Measurements from ENCODE around the gene TMEM30A. TPM values are rescaled to one million over a fixed set of nuclear protein-coding genes. Genes with fewer than 3 reads are reported as not detected.

Gene TMEM30A
- total and polyA plus RNA-seq, 2 of the 13 experiments (the other 11 are each of a cell fraction or from before 2014, with no cell fraction given), result 17.6 to 54.4 TPM

DNA sequence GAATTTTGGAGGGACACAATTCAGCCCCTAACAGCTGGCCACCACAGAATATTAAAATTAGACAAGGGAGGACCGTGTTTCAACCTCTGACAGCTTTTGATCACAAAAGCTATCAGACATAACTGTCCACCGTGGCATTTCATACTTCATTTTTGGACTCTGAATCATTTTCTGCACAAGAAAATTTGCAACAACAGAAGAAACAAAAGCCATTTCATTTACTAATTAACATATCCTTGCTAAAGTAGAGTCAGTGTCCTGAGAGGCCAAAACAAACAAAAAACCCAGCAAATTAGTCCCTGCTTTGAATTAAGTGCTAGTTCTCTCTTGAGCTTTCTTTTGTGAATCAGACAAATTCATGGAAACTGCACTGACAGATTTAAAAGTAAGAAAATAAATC, 61.2 kb downstream of the TMEM30A start:
- WGBS (ENCODE audit: low lambda C conversion rate), result 45% methylated on average over 2 of the region's 2 CpGs
- POLR2A ChIA-PET, result no interaction called here
- intact Hi-C loops (cut with micrococcal nuclease; ENCODE audit: unreplicated experiment) (no loop called here), in situ Hi-C loops (cut with HindIII; ENCODE audit: extremely low pct_ligation_motif_present, low pct_unique_long_range_greater_than_20kb) (loop anchor here (25.0 kb wide), 4 partner anchors 636 to 1486 kb away; no protein-coding TSS in a partner anchor)
- Histone ChIP-seq H3K79me2 (ENCODE audit: insufficient read depth, low read length) (no peaks in the 10 kb centered on the region), H3K4me2 (ENCODE audit: low read depth, low read length) (peak overlapping the region; percentile 82; the same call in 1 of the 2 replicates), H3K9me3 (ENCODE audit: low read length) (no peaks in the 10 kb centered on the region), H3K36me3 (replicated peaks in 1 of 2; ENCODE audit: control insufficient read depth in 1 of 2, insufficient read depth in 2 of 2, low read length in 2 of 2) (no peaks in the 10 kb centered on the region), H4K20me1 (ENCODE audit: insufficient read depth, low read length) (no peaks in the 10 kb centered on the region), H3K9ac (ENCODE audit: insufficient read depth, low read depth, low read length) (no peak overlapping the region), H3K27me3 (ENCODE audit: control insufficient read depth in 1 of 2, insufficient read depth in 2 of 2, low read length in 2 of 2) (no peaks in the 10 kb centered on the region), H3K4me1 (ENCODE audit: insufficient read depth, low read length) (peaks cover 19% of the 10 kb centered on the region), H2AFZ (ENCODE audit: low read length) (no peak overlapping the region), H3K27ac (ENCODE audit: extremely low read length, insufficient read depth, low read length) (no peak overlapping the region), H3K4me3 (replicated peaks in 1 of 3; ENCODE audit: insufficient read depth in 1 of 3, low read depth in 2 of 3, low read length in 3 of 3) (no peak overlapping the region)
- DNase-seq (ENCODE audit: low spot score), result no peak
- no peak for FAIRE-seq
- ATAC-seq, result no peak
- TF ChIP-seq, protein P1, sequence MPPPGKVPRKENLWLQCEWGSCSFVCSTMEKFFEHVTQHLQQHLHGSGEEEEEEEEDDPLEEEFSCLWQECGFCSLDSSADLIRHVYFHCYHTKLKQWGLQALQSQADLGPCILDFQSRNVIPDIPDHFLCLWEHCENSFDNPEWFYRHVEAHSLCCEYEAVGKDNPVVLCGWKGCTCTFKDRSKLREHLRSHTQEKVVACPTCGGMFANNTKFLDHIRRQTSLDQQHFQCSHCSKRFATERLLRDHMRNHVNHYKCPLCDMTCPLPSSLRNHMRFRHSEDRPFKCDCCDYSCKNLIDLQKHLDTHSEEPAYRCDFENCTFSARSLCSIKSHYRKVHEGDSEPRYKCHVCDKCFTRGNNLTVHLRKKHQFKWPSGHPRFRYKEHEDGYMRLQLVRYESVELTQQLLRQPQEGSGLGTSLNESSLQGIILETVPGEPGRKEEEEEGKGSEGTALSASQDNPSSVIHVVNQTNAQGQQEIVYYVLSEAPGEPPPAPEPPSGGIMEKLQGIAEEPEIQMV (CRISPR knock-in tag; IDR thresholded peaks at IDR 0.05; ENCODE audit: low read depth), result no peak
- TF ChIP-seq ZNF274 (CRISPR knock-in tag; IDR thresholded peaks at IDR 0.05) (no peak), KDM6A (CRISPR knock-in tag; IDR thresholded peaks at IDR 0.05; ENCODE audit: low read depth) (no peak), FOXC1 (CRISPR knock-in tag; IDR thresholded peaks at IDR 0.05; ENCODE audit: borderline replicate concordance) (no peak), ZNF788 (CRISPR knock-in tag; IDR thresholded peaks at IDR 0.05; ENCODE audit: borderline replicate concordance) (no peak), ZNF501 (CRISPR knock-in tag; IDR thresholded peaks at IDR 0.05) (no peak), MBNL3 (CRISPR knock-in tag; conservative IDR thresholded peaks at IDR 0.05) (no peak), ZNF749 (CRISPR knock-in tag; IDR thresholded peaks at IDR 0.05; ENCODE audit: borderline replicate concordance) (no peak), IRX3 (CRISPR knock-in tag; IDR thresholded peaks at IDR 0.05; ENCODE audit: borderline replicate concordance, low read depth) (no peak), BCL6 (CRISPR knock-in tag; IDR thresholded peaks at IDR 0.05) (no peak), ZSCAN30 (CRISPR knock-in tag; IDR thresholded peaks at IDR 0.05) (no peak), ZNF251 (CRISPR knock-in tag; IDR thresholded peaks at IDR 0.05) (no peak), ZNF547 (CRISPR knock-in tag; IDR thresholded peaks at IDR 0.05) (no peak), ZSCAN25 (CRISPR knock-in tag; IDR thresholded peaks at IDR 0.05) (no peak), ATF7 (IDR thresholded peaks at IDR 0.05) (no peak), ATF7 (CRISPR knock-in tag; IDR thresholded peaks at IDR 0.05) (no peak)
- TF ChIP-seq, protein P2, sequence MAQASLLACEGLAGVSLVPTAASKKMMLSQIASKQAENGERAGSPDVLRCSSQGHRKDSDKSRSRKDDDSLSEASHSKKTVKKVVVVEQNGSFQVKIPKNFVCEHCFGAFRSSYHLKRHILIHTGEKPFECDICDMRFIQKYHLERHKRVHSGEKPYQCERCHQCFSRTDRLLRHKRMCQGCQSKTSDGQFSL (CRISPR knock-in tag; IDR thresholded peaks at IDR 0.05), result no peak
- TF ChIP-seq, protein P3, sequence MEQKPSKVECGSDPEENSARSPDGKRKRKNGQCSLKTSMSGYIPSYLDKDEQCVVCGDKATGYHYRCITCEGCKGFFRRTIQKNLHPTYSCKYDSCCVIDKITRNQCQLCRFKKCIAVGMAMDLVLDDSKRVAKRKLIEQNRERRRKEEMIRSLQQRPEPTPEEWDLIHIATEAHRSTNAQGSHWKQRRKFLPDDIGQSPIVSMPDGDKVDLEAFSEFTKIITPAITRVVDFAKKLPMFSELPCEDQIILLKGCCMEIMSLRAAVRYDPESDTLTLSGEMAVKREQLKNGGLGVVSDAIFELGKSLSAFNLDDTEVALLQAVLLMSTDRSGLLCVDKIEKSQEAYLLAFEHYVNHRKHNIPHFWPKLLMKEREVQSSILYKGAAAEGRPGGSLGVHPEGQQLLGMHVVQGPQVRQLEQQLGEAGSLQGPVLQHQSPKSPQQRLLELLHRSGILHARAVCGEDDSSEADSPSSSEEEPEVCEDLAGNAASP (CRISPR knock-in tag; IDR thresholded peaks at IDR 0.05; ENCODE audit: borderline replicate concordance), result no peak
- no TSS peak for BruUV-seq (replicated peaks)
- CTCF ChIA-PET (ENCODE audit: low intra/inter-chr PET ratio, low total read pairs), result no interaction called here

All from HepG2 (cell line).